Measurements from ENCODE around the gene ZIC2. TPM values are rescaled to one million over a fixed set of nuclear protein-coding genes. Genes with fewer than 3 reads are reported as not detected.

The ZIC2 gene
- total and polyA plus RNA-seq, 2 donors: 0.05 to 0.30 TPM

GRCh38 chr13:99982036-99982730 is 599 bp downstream of the ZIC2 start:
- H3K4me1 ChIP-seq (ENCODE audit: control insufficient read depth in 2 of 2, insufficient read depth in 2 of 2, low read length in 2 of 2): peaks cover 19 to 34% of the 10 kb centered on the region in 2 donors
- peaks cover 0 to 23% of the 10 kb centered on the region in 2 donors for H3K9me3 ChIP-seq (ENCODE audit: control insufficient read depth in 2 of 2, insufficient read depth in 1 of 2, low read length in 1 of 2)
- no peak overlapping the region for H3K27ac ChIP-seq (ENCODE audit: low read depth in 1 of 2, low read length in 1 of 2)
- no peak for DNase-seq (ENCODE audit: low read depth in 6 of 9, low spot score in 9 of 9)
- H3K27me3 ChIP-seq (ENCODE audit: control insufficient read depth in 2 of 2, insufficient read depth in 1 of 2, low read length in 1 of 2): peaks cover 87 to 98% of the 10 kb centered on the region in 2 donors
- no peaks in the 10 kb centered on the region for H3K36me3 ChIP-seq (ENCODE audit: control insufficient read depth in 2 of 2, insufficient read depth in 2 of 2, low read length in 1 of 2)
- H3K4me3 ChIP-seq (ENCODE audit: low read length in 2 of 2): peak overlapping the region in 1 of 2 donors; percentile 55
- 2% methylated on average over 98 of the region's 98 CpGs for WGBS

GRCh38 chr13:99982731-99983498 is 1.3 kb downstream of the ZIC2 start:
- Histone ChIP-seq H3K4me3 (ENCODE audit: low read length in 2 of 2) (peak overlapping the region in 1 of 2 donors; percentile 55), H3K9me3 (ENCODE audit: control insufficient read depth in 2 of 2, insufficient read depth in 1 of 2, low read length in 1 of 2) (peaks cover 1 to 23% of the 10 kb centered on the region in 2 donors), H3K27ac (ENCODE audit: low read depth in 1 of 2, low read length in 1 of 2) (no peak overlapping the region), H3K36me3 (ENCODE audit: control insufficient read depth in 2 of 2, insufficient read depth in 2 of 2, low read length in 1 of 2) (no peaks in the 10 kb centered on the region), H3K4me1 (ENCODE audit: control insufficient read depth in 2 of 2, insufficient read depth in 2 of 2, low read length in 2 of 2) (peaks cover 19 to 30% of the 10 kb centered on the region in 2 donors), H3K27me3 (ENCODE audit: control insufficient read depth in 2 of 2, insufficient read depth in 1 of 2, low read length in 1 of 2) (peaks cover 89 to 98% of the 10 kb centered on the region in 2 donors)
- no peak for DNase-seq (ENCODE audit: low read depth in 6 of 9, low spot score in 9 of 9)
- 8% methylated on average over 48 of the region's 48 CpGs for WGBS

GRCh38 chr13:99983499-99984401 is 2.2 kb downstream of the ZIC2 start:
- peaks cover 91 to 98% of the 10 kb centered on the region in 2 donors for H3K27me3 ChIP-seq (ENCODE audit: control insufficient read depth in 2 of 2, insufficient read depth in 1 of 2, low read length in 1 of 2)
- peaks cover 1 to 23% of the 10 kb centered on the region in 2 donors for H3K9me3 ChIP-seq (ENCODE audit: control insufficient read depth in 2 of 2, insufficient read depth in 1 of 2, low read length in 1 of 2)
- no peaks in the 10 kb centered on the region for H3K36me3 ChIP-seq (ENCODE audit: control insufficient read depth in 2 of 2, insufficient read depth in 2 of 2, low read length in 1 of 2)
- no peak for DNase-seq (ENCODE audit: low read depth in 6 of 9, low spot score in 9 of 9)
- WGBS: 11% methylated on average over 42 of the region's 42 CpGs
- peaks cover 19 to 22% of the 10 kb centered on the region in 2 donors for H3K4me1 ChIP-seq (ENCODE audit: control insufficient read depth in 2 of 2, insufficient read depth in 2 of 2, low read length in 2 of 2)
- no peak overlapping the region for H3K4me3 ChIP-seq (ENCODE audit: low read length in 2 of 2)
- no peak overlapping the region for H3K27ac ChIP-seq (ENCODE audit: low read depth in 1 of 2, low read length in 1 of 2)

GRCh38 chr13:99984461-99985240 is 3.1 kb downstream of the ZIC2 start:
- H3K27me3 ChIP-seq (ENCODE audit: control insufficient read depth in 2 of 2, insufficient read depth in 1 of 2, low read length in 1 of 2): peaks cover 90 to 98% of the 10 kb centered on the region in 2 donors

GRCh38 chr13:99985241-99985874 is 3.8 kb downstream of the ZIC2 start:
- peaks cover 13 to 24% of the 10 kb centered on the region in 2 donors for H3K4me1 ChIP-seq (ENCODE audit: control insufficient read depth in 2 of 2, insufficient read depth in 2 of 2, low read length in 2 of 2)
- no peaks in the 10 kb centered on the region for H3K36me3 ChIP-seq (ENCODE audit: control insufficient read depth in 2 of 2, insufficient read depth in 2 of 2, low read length in 1 of 2)
- no peak overlapping the region for H3K4me3 ChIP-seq (ENCODE audit: low read length in 2 of 2)
- 3% methylated on average over 54 of the region's 55 CpGs for WGBS
- H3K27me3 ChIP-seq (ENCODE audit: control insufficient read depth in 2 of 2, insufficient read depth in 1 of 2, low read length in 1 of 2): peaks cover 89 to 98% of the 10 kb centered on the region in 2 donors
- peaks cover 1 to 17% of the 10 kb centered on the region in 2 donors for H3K9me3 ChIP-seq (ENCODE audit: control insufficient read depth in 2 of 2, insufficient read depth in 1 of 2, low read length in 1 of 2)
- H3K27ac ChIP-seq (ENCODE audit: low read depth in 1 of 2, low read length in 1 of 2): no peak overlapping the region
- no peak for DNase-seq (ENCODE audit: low read depth in 6 of 9, low spot score in 9 of 9)

More at GRCh38 chr13:99984461-99985240, 3.1 kb downstream of the ZIC2 start:
- no peaks in the 10 kb centered on the region for H3K36me3 ChIP-seq (ENCODE audit: control insufficient read depth in 2 of 2, insufficient read depth in 2 of 2, low read length in 1 of 2)
- H3K4me3 ChIP-seq (ENCODE audit: low read length in 2 of 2): no peak overlapping the region
- WGBS: 5% methylated on average over 44 of the region's 44 CpGs
- peaks cover 1 to 16% of the 10 kb centered on the region in 2 donors for H3K9me3 ChIP-seq (ENCODE audit: control insufficient read depth in 2 of 2, insufficient read depth in 1 of 2, low read length in 1 of 2)
- no peak overlapping the region for H3K27ac ChIP-seq (ENCODE audit: low read depth in 1 of 2, low read length in 1 of 2)
- DNase-seq (ENCODE audit: low read depth in 6 of 9, low spot score in 9 of 9): no peak
- H3K4me1 ChIP-seq (ENCODE audit: control insufficient read depth in 2 of 2, insufficient read depth in 2 of 2, low read length in 2 of 2): peaks cover 19 to 26% of the 10 kb centered on the region in 2 donors

- Histone ChIP-seq H3K4me1 (ENCODE audit: control insufficient read depth in 2 of 2, insufficient read depth in 2 of 2, low read length in 2 of 2) (peaks cover 13 to 23% of the 10 kb centered on the region in 2 donors), H3K27ac (ENCODE audit: low read depth in 1 of 2, low read length in 1 of 2) (no peak overlapping the region), H3K4me3 (ENCODE audit: low read length in 2 of 2) (no peak overlapping the region), H3K36me3 (ENCODE audit: control insufficient read depth in 2 of 2, insufficient read depth in 2 of 2, low read length in 1 of 2) (no peaks in the 10 kb centered on the region), H3K9me3 (ENCODE audit: control insufficient read depth in 2 of 2, insufficient read depth in 1 of 2, low read length in 1 of 2) (peaks cover 1 to 22% of the 10 kb centered on the region in 2 donors), H3K27me3 (ENCODE audit: control insufficient read depth in 2 of 2, insufficient read depth in 1 of 2, low read length in 1 of 2) (peaks cover 89 to 98% of the 10 kb centered on the region in 2 donors)
- WGBS: 44% methylated on average over 15 of the region's 15 CpGs
- DNase-seq (ENCODE audit: low read depth in 6 of 9, low spot score in 9 of 9): peak in 1 of 9 donors; percentile 16
Measured at GRCh38 chr13:99985886-99986527, 4.4 kb downstream of the ZIC2 start.

- H3K27me3 ChIP-seq (ENCODE audit: control insufficient read depth in 2 of 2, insufficient read depth in 1 of 2, low read length in 1 of 2): peaks cover 90 to 99% of the 10 kb centered on the region in 2 donors
- WGBS: 39% methylated on average over 8 of the region's 8 CpGs
- H3K9me3 ChIP-seq (ENCODE audit: control insufficient read depth in 2 of 2, insufficient read depth in 1 of 2, low read length in 1 of 2): peaks cover 1 to 23% of the 10 kb centered on the region in 2 donors
- no peak overlapping the region for H3K4me3 ChIP-seq (ENCODE audit: low read length in 2 of 2)
- no peaks in the 10 kb centered on the region for H3K36me3 ChIP-seq (ENCODE audit: control insufficient read depth in 2 of 2, insufficient read depth in 2 of 2, low read length in 1 of 2)
- H3K4me1 ChIP-seq (ENCODE audit: control insufficient read depth in 2 of 2, insufficient read depth in 2 of 2, low read length in 2 of 2): peaks cover 12 to 22% of the 10 kb centered on the region in 2 donors
- DNase-seq (ENCODE audit: low read depth in 6 of 9, low spot score in 9 of 9): peak in 1 of 9 donors; percentile 17
- H3K27ac ChIP-seq (ENCODE audit: low read depth in 1 of 2, low read length in 1 of 2): no peak overlapping the region
Measured at GRCh38 chr13:99986741-99987140, 5.2 kb downstream of the ZIC2 start.
